Tongue (tissue), 2 donors: ENCODE measurements around the gene STX8. TPM values are rescaled to one million over a fixed set of nuclear protein-coding genes. Genes with fewer than 3 reads are reported as not detected.
"Not testable (repeated sequence)": the region's sequence is repeated elsewhere in the genome, so short reads cannot be mapped to it uniquely, and the experiment has no call there.

Experiments
- DNase-seq: peaks from one replicate; pipeline ENCODE4 v3.0.0-alpha.2; 2015
- total RNA-seq: library from RNA; depleted of rRNA; stranded (reverse); fragments of >200 nt; gene quantifications from one replicate; pipeline ENCODE4 v1.2.3, GENCODE V29; 2014

STX8 gene, protein sequence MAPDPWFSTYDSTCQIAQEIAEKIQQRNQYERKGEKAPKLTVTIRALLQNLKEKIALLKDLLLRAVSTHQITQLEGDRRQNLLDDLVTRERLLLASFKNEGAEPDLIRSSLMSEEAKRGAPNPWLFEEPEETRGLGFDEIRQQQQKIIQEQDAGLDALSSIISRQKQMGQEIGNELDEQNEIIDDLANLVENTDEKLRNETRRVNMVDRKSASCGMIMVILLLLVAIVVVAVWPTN
- 75.2 TPM for total RNA-seq

DNA sequence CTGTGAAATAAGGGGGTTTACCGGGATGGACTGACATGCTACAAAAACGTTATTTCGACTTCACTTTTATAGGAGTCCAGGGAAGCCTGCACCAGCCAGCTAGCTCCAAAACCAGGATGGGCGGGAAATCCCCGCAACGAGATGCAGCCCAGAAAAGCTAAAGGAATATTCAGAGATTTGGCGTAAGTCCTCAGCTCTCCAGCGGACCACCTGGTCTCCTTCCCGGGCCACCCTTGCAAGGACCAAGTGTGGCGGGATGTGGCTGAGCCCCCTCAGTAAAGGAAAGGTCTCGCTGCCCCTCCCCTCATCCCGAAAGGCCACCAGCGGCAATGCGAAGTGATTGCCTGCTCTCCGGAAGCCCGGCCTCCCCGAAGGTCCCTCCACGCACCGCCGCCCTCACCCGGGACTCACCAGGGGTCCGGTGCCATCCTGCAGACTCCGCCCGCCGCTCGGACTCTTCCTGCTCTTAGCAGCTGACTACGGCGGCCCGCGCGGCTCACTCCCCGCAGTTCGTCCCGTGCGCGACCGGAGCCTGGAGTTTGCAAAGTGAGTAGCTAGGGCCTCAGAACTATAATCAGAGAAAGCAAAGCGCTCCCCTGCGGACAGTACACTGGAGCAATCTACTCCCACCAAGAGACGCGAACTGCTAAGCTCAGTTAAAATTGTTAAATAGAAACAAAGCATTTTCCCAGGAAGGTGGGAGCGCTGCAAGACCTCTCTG, at the start of gene STX8:
TSS of gene STX8 (minus strand) at position 440 of the 721 bp plus-strand sequence. CDS start at position 428, 12 bp downstream.
- peak; percentile 92 for DNase-seq

DNA sequence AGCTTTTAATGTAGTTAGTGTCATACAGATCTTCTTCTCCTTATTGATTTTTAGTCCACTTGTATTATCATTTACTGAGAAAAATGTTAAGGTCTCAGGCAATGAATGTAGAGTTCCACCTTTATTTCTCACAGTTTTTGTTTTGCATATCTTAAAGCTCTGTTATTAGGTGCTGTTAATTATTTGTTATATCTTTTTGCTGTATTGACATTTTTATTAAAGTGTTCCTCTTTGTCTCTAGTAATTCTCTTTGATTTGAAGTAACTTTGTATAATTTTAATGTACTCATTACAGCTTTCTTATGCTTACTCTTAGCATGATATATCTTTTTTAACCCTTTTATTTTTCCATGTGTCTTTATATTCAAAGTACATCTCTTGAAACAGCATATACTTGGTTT, 47.3 kb upstream of the STX8 start:
- no peak for DNase-seq

DNA sequence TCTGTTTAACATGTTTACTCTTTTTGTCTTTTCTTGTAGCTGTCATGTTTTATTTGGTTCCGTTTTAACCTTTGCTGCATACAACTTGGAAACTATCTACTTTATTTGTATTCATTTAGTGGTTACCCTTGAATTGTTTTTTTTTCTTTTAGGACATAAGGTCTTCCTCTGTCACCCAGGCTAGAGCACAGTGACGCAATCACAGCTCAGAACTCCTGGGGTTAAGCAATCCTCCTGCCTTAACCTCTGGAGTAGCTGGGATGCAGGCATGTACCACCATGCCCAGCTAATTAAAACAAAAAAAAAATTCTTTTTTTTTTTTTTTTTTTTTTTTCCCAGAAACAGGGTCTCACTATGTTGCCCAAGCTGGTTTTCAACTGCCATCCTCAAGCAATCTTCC, 39.9 kb upstream of the STX8 start:
- no peak for DNase-seq

DNA sequence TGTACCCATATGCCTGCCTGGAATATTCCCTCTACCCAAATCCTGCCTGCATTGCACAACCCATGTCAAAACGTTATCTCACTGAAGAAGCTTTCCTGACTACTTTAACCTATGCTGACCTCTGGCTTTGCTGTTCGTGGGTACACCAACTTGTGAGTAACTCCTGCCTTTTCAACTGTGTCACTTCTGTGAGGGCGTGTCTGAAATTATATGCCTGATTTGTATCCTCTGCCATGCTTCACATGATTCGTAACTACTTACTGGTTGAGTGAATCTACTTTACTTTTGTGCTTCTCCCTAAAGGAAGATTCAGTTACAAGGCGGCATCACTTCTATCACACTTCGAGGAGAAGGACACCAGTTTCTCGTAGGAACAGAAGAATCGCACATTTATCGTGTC, 36.4 kb upstream of the STX8 start:
- no peak for DNase-seq

DNA sequence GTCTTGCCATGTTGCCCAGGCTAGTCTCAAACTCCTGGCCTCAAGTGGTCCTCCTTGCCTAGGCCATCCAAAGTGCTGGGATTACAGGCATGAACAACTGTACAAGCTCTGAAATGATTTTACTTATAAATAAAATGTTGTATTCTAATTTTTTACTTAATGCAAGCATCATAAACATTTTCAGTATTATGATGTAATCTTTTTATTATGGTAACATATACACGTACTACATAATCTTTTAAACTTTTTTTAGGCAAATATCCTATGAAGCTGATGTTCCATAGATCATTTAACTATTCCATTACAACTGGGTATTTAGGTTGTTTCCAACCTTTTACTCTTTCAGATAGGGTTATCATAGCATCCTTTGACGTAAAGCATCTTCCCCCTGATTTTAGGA, 35.9 kb upstream of the STX8 start:
- DNase-seq: no peak

DNA sequence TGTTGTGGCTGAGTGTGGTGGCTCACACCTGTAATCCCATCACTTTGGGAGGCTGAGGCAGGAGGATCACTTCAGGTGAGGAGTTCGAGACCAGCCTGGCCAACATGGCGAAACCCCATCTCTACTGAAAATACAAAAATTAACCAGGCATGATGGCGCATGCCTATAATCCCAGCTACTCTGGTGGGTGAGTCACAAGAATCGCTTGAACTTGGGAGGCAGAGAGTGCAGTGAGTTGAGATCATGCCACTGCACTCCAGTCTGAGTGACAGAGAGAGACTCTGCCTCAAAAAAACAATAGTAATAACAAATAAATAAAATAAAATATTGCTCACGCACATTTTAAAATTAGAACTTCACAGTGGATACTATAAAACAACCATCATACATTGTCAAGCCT, 31.4 kb upstream of the STX8 start:
- DNase-seq: not testable (repeated sequence)

DNA sequence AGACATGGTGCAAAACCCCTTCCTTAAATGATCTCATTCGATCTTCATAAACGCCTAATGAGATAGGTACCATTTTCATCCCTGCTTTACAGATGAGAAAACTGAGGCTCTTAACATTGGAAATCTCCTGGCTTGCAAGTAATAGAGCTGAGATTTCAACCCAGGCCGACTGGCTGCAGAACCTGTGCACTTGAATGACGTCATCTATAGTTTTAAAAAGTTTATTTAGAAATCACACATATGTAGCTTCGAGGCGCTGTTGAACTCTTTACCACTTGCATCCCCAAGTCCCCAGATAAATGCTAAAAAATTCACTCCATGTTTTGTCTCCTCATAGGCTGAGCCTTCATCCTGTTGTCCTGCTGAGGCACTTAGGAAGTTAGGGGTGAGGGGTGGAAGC, 30.8 kb upstream of the STX8 start:
- no peak for DNase-seq

DNA sequence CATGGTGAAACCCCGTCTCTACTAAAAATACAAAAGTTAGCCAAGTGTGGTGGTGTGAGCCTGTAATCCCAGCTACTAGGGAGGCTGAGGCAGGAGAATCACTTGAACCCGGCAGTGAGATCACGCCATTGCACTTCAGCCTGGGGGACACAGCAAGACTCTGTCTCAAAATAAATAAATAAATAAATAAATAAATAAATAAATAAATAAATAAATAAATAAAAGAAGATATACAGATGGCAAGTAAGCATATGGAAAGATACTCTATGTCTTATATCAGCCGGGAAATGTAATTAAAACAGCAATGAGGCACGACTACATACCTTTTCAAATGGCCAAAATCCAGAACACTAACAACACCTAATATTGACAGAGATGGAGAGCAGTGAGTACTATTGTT, 29.0 kb upstream of the STX8 start:
- not testable (repeated sequence) for DNase-seq

DNA sequence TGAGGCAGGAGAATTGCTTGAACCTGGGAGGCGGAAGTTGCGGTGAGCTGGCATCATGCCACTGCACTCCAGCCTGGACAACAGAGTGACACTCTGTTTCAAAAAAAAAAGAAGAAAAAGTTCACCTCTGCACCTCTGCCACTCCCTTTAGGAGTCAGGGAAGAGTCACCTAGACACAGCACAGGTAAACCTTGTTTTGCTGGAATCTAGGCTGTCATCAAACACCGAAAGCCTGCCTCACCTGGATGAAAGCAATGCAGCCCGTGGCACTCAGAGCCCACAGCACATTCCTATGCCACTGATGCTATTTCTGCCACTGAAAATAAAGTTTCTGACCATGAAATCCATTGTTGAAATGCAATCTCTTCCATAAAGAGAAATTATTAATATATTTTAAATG, 23.0 kb upstream of the STX8 start:
- no peak for DNase-seq

DNA sequence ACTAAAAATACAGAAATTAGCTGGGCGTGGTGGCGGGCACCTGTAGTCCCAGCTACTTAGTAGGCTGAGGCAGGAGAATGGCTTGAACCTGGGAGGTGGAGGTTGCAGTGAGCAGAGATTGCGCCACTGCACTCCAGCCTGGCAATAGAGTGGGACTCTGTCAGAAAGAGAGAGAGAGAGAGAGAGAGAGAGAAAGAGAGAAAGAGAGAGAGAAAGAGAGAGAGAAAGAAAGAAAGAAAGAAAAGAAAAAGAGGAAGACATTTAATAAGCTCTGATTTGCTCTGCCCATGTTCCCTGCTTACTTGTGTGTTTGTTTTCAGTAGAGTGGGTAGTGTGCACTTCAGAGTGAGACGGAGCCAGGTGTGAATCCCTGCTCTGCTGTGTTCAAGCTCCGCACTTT, 22.0 kb upstream of the STX8 start:
- not testable (repeated sequence) for DNase-seq

DNA sequence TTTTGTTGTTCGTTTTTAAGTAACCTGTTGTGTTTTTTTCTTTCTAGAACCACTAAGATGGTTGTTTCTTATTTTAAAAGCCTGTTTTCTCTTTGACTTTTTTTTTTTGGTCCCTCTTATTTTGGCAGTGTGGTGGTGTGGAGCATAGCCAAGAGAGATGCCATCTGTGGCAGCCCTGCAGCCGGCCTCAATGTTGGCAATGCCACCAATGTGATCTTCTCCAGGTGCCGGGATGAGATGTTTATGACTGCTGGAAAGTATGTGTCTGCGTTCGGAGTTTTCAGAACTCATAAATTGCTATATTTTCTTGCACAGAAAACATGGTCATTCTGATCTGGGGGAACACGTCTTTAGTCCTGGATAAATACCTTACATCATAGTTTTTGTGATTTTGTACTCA, 18.4 kb upstream of the STX8 start:
- peak; percentile 5 for DNase-seq

DNA sequence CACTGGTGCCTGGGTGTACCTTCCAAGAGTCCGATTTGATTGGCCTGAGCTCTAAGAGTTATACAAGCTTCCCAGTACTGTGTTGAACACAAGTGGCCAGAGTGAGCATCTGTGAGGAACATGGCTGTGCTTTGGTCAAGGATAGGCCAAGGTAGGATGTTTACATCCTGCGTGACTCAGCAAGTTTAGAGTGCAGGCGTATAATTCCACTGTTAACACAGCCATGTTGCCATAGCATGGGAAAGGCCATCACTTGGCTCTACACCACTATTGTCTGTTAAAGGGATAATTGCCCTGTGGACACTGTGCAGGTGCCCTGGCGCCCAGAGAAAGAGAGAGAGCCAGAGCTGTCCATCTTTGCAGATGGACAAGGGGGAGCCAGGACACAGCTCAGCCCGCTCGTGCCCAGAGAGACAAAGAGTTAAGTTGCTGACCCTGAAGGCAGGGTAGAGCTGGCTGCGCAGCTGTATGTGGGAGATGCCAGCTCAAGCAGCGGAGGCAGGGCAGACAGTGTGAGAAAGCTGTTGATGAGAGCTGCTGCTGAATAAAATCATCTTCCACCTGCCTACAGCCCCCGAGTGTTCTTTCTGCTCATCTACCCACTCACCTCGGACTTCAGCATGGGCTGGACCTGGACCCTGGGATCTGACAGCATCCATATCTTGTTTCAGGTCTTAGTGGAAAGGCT, 12.5 kb upstream of the STX8 start:
- no peak for DNase-seq

DNA sequence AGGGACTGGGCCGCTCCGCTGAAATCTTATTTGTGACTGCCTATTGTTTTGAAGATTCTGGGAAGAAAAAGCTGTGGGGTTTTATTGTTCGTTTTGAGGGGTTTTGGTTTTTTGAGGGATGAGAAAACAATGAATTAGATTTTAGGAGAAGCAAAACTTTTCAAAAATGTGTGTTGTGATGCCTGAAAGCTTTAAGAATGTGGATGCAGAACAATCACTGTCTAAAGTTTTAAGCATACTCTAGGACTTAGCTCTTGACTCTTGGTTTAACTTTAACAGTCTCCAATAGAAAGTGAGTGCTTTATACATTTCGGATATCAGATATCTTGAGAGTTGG, 1.7 kb upstream of the STX8 start:
- no peak for DNase-seq

DNA sequence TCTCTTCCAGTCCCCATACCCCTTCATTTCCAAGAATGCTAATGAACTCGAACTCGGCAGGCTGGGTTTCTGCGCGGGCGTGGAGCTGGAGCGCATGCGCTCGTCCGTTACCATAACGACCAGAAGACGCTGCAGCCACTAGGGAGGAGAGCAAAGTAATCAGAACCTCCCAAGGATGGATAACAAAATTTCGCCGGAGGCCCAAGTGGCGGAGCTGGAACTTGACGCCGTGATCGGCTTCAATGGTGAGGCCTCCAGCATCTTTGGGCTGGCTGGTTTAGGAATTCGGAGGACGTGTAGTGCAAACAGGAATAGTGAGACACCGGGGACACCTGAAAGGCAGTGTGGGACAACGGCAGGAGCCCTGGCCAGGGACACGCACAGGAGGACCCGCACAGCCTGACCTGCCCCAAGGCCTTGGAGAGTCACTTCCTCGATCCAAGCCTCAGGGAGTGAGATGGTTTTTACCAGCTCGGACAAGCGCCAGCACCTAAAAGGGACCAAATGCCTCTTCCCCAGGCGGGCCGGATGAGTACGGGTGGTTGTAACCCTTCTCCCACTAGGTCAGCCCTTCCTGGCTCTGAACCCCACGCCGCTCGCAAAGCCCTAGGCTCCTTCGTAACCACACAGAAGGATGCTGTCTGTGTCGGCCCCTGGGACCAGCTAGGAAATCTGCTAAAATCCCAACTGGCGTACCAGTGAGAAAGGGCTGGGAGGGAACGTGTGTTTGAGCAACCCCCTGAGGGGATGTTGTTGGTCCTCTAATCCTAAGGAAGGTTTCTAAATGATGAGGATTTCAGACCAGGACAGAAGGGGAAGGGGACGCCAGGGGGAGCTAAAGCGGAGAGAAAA, 1.1 kb upstream of the STX8 start, which contains the start of gene CFAP52:
TSS of gene CFAP52 (plus strand) at position 122 of the 852 bp plus-strand sequence. CDS start at position 176, 54 bp downstream.
- peak; percentile 86 for DNase-seq

DNA sequence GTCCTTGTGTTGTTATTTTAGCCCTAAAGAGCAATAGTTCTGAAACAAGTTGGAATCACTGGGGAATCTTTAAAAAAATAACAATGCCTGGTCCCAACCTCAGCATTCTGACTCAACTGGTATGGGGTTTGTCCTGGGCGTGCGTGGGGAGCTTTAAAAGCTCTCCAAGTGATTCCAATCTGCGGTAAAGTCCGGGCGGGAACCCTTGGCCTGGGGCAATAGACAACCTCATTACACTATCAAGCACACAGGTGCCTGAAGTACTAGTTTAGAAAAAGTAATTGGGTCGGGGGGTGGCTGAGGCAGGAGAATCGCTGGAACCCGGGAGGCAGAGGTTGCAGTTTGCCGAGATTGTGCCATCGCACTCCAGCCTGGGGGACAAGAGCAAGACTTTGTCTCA, 4.4 kb downstream of the STX8 start:
- no peak for DNase-seq

DNA sequence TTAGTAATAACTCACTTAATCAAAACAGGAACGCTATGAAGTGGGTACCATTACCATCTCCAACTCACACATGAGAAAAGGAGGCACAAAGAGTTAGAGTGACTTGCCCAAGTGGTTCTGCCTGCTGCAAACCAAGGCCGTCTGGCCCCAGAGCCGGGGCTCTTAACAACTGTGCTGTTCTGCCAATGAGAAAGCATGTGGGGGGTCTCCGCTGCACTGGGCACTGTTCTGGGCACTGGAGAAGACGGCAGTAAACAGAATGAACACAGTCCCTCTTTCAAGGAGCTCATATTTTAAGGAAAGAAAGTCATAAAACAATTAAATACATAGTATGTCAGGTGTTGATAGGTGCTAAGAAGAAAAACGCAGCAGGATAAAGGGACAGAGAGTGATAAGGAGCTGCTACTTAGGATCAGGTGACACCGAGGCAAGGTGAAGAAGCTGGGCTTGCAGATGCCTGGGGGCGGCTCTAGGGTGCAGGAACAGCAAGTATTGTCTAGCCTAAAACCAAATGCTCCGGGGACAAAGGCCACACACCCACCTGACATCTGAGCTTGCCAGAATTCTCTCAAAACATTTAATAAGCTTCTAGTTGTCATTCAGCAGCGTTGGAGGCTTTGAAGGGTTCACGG, 6.5 kb downstream of the STX8 start:
- DNase-seq: no peak

DNA sequence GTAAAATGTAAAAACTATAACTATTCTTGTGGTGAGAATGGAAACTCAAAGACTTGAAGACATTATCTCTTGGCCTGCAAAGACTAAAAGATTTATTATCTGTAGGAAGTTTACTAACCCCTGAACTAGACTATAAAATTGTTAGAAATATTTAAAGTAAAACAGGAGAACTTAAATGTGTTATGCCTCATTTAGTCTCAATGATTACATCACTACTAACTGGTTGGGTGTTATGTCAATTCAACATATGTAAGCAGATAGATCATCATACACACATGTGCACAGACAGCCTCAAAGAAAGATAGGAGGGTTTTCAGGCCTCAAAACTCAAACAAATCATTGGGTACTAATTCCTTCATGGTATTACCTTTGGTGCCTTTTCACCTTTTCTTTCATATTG, 7.6 kb downstream of the STX8 start:
- DNase-seq: no peak

DNA sequence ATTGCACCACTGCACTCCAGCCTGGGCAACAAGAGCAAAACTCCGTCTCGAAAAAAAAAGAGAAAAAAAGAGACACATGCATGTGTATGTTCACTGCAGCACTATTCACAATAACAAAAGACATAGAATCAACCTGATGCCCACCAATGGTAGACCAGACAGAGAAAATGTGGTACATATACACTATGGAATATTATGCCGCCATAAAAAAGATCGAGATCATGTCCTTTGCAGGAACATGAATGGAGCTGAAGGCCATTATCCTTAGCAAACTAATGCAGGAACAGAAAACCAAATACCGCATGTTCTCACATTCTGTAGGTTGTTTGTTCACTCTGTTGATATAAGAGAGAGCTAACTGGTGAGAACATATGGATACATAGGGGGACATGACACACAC, 8.9 kb downstream of the STX8 start:
- DNase-seq: not testable (repeated sequence)

DNA sequence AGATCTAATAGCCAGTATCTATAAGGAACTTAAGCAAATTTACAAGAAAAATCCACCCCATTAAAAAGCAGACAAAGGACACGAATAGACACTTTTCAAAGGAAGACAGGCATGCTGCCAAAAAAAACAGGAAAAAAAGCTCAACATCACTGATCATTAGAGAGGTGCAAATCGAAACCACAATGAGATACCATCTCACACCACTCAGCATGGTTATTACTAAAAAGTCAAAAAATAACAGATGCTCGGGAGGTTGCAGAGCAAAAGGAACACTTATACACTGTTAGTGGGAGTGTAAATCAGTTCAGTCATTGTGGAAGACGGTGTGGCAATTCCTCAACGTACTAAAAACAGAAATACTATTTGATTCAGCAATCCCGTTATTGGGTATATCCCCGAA, 9.6 kb downstream of the STX8 start:
- no peak for DNase-seq

DNA sequence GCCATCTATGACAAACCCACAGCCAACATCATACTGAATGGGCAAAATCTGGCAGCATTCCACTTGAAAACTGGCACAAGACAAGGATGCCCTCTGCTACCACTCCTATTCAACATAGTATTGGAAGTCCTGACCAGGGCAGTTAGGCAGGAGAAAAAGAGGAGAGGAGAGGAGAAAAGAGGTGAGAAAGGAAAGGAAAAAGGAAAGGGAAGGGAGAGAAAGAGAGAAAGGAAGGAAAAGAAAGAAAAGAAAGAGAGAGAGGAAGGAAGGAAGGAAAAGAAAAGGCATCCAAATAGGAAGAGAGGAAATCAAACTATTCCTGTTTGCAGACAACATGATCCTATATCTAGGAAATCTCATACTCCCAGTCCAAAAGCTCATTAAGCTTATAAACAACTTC, 11.5 kb downstream of the STX8 start:
- DNase-seq: no peak

DNA sequence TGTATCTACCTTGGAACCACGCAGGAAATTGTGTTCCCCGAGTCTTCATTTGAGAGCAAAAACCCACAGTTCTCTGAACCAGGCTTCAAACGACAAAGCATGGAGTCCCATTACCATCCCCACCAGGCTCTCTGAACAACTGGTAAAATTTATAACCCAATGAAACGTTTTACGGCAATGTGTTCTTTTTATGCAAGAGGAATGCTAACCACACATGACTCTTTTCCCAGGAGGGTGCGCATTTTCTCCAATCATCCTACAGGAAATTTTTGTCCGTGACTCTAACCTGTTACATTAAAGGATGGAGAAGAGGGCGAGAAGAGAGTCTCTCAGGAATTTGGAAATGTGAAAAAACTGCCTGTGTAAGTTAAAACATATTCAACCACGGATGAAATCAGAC, 17.8 kb downstream of the STX8 start:
- DNase-seq: peak; percentile 33

DNA sequence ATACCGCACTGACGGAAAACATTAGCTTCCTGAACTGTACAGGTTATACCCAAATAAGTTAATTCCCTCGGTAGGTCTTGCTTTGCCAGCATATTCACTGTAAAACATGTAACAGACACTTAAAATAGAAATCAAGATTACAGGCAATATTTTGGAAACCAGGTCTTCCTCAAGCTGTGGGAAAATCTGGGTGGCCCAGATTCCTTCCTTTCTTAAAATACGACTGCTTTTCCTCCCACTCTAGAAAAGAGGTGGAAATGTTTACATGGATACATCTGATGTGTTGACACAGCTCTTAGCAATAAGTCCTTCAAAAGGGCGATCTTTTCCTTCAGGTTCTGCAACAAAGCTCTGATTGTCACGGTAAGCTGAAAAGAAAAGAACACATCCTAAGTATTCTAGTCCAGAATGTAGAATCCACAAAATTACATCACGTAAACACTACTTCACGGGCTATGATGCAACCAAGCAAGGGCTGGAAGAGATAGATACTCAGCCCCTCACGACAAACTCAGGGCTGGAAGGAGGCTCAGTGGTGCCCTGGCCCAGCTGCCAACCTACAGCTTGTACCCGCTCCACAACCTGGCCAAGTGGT, 18.4 kb downstream of the STX8 start:
- peak; percentile 64 for DNase-seq
